Cortex of kidney (tissue), 1 donor: ENCODE results near the gene IGFALS.
"Not testable (repeated sequence)": the region's sequence is repeated elsewhere in the genome, so short reads cannot be mapped to it uniquely, and the experiment has no call there.

Experiments
- DNase-seq: peaks from one replicate; lab custom pipeline; 2025; lab: John Stamatoyannopoulos, UW

Gene IGFALS

DNA sequence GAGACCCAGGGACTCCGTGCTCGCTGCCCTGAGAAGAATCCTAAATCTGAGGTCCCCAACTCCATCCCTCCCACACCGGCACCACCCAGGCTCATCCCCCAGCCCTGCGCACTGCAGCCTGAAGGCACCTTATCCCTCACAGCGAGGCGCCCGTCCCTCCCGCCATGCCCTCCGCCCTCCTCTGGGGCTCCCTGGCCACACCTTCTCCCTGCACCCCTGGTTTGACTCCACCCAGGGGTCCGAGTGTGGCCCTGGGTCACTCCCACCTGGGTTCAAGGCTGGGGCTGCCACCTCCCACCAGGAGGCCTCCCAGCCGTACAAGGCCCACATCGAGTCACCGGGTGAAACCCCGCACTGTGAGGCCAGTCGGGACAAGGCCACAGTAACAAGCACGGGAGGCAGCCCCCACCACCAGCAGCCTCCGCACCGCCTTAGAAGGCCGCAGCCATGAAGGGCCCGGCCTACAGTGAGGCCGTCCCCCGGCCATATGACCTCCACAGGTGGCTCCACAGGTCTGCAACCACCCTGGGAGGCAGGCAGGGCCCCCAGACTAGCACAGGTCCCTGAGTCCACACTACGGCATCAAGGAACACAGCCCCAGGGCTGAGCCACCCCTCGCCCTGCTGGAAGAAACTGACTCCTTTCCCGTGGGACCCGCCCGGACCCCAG lies 24.8 kb upstream of the IGFALS start:
- no peak for DNase-seq

DNA sequence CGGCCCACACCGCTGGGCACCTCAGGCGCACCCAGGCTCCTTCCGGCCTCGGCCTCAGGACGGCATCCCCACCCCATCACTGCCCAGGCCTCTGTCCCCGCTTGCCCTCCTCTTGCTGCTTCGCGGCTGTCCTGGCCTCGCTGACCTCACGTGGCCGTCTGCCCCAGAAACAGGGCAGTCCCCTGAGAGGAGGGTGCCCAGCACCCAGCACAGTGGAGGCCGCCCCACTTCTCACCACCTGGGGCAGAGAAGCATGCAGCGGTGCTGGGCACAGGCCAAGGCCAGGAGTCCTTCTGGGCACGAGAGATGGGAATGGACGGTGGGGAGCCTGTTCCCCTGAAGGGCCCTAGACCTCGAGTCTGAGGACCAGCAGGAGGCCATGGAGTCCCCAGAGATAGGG lies 24.2 kb upstream of the IGFALS start:
- DNase-seq, result no peak

DNA sequence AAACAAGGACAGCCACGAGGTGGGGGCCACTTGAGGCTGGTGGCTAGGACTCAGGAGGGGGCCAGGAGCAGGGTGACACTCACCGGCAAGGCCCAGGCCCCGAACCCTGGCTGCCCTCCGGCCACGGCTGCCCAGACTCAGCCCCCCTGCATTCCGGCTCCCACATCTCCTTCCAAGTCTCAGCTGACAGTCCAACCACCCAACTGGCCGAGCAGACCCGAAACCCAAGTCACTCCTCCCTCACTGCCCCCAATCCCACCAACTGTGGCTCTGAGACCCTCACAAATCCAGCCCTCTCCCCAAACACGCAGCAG lies 23.7 kb upstream of the IGFALS start:
- DNase-seq, result no peak

DNA sequence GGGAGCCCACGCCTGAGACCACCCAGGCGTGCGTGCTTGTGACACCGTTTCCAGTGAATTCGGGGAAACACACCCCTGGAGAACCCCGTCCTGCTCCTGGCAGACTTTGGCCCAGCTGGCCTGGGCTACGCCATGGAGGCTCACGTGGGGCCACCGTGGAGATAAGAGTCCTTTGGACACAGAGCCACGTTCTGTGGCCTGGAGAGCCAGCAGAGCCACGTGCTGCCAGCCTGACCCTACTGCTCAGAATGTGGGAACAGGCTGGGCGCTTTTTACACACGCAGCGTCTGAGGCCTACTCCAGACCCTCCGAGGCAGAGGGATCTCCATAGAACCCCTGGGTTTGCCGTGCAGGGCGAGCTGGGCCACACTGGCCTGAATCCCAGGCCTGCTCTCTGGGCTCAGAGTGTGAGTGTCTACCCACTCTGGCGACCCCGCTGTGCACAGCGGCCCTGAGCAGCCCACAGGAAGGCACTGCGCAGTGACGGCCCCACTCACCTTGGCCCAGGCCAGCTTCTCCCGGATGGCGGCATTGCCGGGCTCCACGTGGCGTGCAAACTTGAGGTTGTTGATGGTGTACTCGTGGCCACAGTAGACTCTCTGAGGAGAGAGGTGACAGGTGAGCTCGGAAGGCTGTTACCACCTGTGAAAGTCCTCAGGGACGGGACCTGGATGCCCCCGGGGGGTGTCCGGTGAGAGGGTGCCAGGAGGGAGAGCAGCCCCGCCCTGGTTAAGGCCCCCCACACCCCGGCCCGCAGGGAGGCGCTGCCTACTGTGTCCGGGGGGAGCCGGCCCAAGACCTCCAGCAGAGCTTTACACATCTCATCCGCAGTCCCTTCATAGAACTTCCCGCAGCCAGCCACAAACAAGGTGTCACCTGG lies 23.1 kb upstream of the IGFALS start:
- no peak for DNase-seq

DNA sequence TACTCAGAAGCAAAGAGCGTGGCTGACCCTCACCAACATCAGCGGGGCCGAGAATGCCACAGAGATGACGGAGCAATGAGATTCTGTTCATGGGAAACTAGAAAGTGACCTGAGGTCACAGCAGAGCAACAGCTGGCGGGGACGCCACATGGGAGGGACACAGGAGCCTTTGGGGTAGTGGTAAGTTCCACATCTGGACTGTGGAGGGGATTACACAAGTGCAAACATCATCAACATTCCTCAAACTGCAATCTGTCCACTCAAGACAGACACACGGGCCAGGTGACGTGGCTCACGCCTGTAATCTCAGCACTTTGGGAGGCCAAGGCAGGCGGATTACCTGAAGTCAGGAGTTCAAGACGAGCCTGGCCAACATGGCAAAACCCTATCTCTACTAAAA lies 22.0 kb upstream of the IGFALS start:
- no peak for DNase-seq

DNA sequence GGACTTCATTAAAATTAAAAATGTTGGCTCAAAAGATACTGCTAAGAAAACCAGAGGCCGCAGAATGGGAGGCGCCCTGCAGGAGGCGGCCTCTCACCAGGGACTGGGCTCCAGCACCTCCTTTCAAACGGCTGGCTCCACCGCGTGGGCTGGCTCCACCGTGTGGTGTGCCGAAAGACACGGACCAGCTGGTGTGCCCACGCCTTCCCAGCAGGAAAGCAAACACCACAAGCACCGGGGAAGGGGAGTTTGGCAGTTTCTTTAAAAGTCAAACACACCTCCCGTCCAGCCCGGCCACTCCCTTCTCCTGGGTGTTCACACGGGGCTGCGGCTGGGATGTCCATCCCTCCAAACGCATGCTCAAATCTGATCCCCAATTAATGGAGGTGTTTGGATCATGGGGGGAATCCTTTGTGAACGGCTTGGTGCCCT lies 19.2 kb upstream of the IGFALS start:
- DNase-seq, result no peak

DNA sequence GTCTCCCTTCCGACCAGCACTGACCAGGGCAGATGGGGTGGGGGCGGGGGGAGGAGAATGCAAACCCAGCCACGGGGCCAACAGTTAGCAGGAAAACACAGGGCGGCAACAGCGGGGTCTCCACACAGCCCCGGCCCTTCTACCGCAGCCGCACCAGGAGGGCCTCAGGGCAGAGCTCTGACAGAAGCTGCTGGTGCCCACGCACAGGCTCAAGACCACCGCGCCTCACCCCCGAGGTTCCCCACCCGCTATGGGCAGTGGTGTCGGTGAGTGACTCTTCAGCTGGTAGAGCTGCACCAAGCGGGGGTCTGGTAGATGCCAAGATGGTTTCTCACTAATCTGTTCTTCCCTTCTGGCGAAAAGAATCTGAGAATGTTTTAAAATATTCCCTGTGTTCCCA lies 17.0 kb upstream of the IGFALS start:
- DNase-seq, result no peak

DNA sequence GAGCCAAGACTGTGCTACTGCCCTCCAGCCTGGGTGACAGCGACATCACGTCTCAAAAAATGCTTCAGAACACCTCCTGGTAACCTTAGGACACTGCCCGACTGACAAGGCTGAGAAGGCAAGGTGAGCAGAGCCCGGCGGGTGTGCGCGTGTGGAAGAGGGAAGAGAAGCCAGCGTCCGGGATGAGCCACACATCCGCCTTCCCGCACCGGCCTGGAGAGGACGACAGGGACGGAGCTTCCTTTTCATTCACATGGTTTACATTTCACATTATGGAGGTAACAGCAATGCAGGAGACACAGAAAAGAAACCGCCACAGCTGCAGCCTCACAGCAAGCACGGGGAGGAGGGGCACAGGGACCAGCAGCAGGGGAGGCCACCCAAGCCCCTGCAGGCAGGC lies 16.6 kb upstream of the IGFALS start:
- no peak for DNase-seq

DNA sequence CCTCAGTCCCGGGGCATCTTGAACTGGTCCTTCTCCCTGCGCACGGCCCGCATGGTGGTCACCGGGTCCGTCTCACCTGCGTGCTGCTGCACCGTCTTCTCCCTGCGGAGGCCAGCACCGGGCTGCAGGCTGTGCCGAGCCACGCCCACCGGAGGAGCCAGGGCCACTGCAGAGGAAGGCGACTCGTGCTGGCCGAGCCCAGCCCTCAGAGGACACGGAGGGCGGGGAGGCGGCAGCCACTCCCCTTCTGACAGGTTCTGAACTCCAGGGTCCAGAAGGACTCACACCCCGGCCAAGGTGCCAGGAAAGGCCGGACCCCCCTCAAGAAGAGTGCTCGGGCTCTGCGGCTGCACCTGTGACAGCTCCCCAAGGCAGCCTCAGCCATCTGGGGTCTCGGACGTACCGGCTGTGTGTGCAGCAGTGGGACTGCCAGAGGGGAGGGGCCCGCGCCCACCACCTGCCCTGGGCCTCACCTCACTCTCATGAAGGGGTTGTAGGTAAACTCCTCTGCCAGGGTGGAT lies 15.8 kb upstream of the IGFALS start:
- DNase-seq, result no peak

DNA sequence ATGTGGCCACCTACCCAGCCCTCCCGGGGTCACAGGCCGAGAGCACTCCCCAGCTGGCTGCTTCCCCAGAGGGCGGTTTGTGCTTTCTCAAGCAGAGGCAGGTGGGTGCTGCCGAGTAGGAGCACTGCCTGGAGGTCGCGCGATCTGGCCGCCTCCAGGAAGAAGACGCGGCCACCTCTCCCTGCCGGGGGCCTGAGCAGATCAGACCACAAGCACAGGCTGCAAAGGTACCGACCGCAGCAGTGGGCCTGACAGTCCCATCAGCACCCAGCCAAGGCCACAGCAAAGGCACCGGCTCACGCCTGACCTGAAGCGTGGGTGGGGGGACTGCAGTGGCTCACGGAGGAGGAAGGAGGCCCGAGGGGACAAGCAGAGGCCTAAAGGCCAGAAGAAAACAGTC lies 15.2 kb upstream of the IGFALS start:
- DNase-seq, result no peak

DNA sequence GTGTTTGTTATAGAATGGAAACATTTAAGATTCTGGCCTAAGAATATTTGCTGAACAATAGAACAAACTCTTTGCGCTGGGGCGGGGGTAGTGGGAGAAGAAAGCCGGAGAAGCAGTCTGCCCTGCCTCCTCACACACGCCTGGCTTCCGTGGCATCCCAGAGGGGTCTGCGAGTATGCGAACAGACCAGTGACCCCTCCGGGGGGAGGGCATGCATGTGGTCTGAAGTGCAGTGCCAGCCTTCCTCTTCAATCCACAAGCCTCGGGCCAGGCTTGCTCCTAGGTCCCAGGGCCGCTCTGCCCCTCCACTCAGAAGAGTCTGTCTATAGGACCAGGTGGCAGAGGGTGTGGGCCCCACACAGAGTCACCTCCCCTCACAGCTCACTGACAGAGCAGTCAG lies 14.1 kb upstream of the IGFALS start:
- no peak for DNase-seq

DNA sequence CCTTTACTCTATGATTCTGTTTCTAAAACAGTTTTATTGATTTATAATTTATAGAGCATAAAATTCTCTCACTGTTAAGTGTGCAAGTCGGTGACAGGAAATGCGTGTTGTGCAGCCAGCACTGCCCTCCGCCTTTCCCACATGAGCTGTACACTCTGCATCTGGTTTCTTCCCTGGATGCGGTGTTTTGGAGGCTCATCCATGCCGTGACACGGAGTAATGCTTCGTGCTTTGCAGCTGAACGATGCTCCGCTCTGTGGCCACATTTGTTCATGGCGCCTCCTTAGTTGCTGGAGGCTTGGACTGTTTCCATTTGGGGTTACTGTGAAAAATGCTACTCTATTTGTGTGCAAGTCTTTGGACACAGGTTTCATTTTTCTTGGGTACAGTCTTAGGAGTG lies 7.2 kb upstream of the IGFALS start:
- no peak for DNase-seq

DNA sequence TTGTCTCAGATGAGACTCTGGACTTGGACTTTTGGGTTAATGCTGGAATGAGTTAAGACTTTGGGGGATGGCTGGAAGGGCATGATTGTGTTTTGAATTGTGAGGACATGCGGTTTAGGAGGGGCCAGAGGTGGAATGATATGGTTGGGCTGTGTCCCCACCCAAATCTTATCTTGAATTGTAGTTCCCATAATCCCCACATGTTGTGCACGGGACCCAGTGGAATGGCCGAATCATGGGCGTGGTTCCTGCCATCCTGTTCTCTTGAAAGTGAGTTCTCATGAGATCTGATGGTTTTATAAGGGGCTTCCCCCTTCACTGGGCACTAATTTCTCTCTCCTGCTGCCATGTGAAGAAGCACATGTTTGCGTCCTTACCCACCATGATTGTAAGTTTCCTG lies 5.8 kb upstream of the IGFALS start:
- not testable (repeated sequence) for DNase-seq

DNA sequence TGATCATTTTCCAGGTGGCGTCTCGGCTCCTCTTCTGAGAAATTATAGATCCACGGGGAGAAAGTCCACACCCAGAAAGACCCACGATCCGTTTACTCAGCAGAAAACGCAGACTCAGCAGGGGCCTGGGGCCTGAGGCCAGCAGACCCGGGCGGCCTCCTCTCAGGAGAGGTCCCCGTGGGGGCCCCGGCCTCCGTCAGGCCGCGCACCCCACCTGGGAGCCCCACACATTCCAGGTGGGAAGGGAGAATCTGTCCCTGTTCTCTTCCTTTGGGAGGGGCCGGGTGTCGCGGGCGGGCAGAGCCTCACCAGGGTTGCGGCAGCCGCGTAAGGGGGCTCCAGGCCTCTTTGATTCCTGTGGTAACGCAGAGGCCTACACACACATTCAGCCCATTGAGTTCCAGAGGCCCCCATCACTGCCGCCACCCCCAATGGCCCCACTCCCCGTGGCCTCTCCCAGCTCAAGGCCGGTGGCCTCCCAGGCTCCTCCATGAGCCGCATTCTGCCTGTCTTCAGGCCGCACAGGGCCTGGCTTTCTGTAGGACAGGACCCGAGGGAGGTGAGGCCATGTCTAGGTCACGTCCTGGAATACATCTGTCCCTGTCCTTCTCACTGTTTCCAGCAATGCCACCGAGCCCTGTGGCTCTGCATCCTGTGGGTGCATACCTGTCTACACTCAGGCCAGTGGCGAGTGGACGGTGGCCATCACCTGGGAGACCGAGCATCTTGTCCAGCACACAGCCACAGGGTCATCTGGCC lies 1.6 kb upstream of the IGFALS start:
- DNase-seq, result no peak

DNA sequence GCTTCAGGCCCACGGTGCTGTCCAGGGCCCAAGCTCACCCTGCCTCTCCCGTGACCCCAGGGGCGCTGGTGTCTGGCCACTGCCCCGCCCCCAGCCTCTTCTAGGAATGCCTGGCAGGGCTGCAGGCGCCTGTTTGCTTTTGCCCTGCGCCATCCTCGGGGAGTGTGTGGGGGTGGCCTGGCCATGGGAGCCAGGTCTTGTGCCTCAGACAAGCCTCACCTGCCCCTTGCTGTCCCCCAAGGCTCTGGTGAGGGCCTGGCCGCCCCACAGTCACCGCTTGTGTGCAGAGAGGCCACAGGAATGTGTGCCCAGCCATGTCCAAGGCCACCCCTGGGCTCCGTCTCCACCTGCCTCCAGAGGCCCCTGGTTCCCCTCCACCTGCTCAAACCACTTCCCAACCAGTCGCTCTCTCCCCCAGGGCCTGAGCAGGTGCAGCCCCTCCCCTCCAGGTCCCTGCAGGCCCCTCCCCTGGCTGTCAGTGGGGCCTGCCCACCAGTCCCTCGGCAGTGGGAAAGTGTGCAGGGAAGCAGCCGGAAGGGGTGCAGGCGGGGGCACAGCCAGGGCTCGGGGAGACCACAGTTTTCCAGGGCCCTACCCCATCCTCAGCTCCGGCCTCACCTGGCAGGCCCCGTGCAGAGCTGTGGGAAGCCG lies 841 bp upstream of the IGFALS start:
- DNase-seq, result no peak

DNA sequence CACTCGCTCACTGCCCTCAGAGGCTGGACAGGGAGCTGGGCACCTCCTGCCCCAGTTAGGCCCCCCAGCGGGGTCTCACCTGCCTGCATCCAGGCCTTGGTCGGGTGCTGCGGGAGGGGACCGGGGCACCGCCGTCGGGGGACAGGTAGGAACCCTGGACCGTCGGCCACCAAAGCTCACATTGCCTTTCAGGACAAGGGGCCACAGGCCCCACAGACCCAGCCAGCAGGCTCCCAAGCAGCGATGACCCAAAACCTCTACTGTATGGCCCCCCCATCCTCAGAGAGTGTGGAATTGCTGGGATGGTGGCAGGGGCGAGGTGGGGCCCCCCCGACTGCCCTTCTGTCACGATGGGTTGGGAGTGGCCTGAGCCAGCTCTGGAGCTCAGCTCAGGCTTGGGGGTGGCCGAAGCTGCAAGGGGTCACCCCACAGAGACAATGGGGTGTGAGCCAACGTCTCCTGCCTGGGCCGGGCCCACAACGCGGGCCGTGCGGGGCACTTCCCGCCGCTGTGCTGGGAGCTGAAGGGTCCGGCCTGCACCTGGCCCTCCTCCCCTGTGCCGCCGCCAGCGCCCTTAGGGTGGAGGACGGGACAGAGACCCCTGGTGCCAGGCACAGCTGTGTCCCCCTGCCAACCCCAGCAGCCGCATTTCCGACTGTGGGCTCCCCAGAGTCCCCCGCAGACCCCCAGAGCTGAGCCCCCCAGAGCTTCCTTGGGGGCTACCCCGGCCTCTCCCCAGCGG lies 498 bp downstream of the IGFALS start:
- no peak for DNase-seq

DNA sequence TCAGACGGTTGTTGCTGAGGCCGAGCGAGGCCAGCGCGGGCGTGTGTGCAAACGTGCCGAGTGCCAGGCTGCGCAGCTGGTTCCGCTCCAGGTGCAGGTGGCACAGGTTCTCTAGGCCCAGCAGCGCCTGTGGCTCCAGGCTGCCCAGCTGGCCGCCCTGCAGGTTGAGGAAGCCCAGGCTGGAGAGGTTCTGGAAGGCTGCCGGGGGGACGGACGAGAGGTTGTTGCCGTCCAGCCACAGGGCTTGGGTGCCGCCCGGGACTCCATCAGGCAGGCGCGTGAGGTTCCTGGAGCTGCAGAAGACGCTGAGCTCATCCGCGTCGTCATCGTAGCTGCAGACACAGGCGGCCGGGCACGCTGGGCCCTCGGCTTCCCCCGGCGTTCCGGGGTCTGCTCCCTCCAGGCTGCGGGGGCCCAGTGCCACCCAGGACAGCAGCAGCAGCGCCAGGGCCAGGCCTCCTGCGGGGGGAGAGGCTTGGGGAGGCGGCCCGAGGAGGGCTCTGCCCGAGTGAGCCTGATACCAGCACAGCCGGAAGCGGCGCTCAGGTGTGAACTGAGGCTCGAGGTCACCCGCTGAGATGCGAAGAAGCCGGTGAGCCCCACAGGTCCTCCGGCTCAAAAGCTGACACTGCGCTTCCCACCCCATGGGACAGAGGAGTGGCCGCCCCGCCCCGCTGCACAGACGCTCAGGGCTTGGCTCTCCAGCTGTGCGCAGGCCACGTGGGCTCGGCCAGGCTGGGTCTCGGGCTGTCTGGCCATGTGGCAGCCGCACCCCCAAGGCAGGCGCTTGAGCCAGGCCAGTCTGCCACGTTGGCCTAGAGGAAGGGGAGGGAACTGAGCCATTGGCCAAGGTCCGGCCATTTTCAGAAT lies 1.3 kb downstream of the IGFALS start:
- no peak for DNase-seq

DNA sequence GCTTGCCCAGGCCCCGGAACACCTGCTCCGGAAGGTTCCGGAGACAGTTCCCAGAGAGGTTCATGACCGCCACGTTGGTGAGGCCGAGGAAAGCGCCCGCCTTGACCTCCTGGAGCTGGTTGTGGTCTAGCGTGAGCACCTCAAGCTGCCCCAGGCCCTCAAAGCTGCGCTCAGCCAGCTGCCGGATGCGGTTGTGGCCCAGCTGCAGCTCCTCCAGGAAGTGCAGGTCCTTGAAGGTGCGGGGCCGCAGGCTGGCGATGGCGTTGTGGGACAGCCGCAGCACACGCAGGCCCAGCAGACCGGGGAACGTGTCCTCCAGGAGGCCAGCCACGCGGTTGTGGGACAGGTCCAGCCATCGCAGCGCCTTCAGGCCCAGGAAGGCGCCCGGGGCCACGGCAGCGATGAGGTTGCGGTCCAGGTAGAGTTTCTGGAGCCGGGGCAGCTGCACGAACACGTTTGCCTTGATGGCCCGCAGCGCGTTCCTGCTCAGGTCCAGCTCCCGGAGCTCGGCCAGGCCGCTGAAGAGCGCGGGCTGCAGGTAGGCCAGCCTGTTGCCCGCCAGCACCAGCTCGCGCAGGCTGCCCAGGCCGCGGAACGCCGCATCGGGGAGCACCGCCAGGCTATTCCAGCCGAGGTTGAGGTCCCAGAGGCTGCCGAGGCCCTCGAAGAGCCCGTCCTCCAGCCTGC lies 2.1 kb downstream of the IGFALS start:
- no peak for DNase-seq

DNA sequence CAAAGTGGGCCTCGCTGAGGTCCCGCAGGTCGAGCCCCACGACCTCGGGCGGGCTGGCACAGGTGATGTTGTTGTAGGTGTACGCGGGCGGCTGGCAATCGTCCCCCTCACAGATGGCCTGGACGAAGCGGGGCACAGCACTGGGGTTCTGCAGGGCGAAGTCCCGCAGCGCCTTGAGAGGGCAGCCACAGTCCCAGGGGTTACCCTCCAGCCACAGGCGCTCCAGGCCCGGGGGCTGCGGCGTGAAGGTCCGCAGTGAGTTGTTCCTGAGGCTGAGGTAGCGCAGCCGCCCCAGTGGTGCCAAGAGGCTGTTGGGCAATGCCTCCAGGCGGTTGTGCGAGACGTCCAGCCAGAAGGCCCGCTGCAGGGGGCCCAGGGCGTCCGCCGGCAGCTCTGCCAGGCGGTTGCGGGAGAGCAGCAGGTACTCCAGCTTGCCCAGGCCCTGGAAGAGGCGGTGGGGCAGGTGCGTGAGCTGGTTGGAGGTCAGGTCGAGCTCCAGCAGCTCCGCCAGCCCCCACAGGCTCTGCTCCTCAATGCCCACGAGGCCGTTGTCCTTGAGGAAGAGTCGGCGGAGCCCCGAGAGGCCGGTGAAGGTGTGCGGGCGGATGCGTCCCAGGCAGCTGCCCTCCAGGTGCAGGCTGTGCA lies 2.8 kb downstream of the IGFALS start:
- no peak for DNase-seq

DNA sequence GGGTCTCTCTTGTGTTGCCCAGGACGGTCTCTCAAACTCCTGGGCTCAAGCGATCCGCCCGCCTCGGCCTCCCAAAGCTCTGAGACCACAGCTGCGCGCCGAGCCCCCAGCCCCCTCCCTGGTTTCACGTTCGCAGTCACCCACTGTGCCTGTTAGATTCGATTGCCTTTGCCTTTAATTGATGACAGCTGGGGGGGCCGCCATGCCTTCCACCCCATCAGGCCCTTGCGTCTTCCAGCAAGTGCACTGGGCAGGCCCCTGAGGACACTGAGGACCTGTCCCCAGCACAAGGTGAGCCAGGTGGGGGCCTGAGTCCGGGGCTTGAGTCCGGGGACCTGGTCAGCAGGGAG lies 3.3 kb downstream of the IGFALS start:
- DNase-seq, result no peak
